GM21447 (cell line): Measurements from ENCODE around the gene COL4A6.
"Not testable (repeated sequence)": the region's sequence is repeated elsewhere in the genome, so short reads cannot be mapped to it uniquely, and the experiment has no call there.

Source experiments
- ATAC-seq: cut with Tn5 transposase; IDR thresholded peaks from one replicate; pipeline ENCODE4 v1.9.1; 2021; ENCODE audit not compliant: unreplicated experiment

The COL4A6 gene

DNA sequence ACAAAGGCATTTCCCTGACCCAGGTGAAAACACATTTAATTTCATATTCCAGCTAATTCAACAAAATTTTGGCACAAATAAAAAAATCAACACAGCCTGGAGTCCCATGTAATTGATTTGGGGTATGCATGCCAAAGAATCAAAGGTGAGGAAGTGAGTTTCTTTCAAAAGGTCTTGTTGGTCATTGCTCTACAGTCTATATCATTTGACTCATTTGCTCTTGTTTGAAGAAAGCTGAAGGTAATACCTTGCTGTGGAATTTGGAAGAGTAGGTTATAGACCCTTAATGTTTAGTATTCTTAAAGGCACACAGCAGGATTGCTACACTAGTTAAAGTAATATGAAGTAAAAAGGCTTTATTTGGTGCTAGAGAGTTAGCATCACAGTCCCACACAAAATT, 25.4 kb downstream of the COL4A6 start:
- ATAC-seq: no peak

DNA sequence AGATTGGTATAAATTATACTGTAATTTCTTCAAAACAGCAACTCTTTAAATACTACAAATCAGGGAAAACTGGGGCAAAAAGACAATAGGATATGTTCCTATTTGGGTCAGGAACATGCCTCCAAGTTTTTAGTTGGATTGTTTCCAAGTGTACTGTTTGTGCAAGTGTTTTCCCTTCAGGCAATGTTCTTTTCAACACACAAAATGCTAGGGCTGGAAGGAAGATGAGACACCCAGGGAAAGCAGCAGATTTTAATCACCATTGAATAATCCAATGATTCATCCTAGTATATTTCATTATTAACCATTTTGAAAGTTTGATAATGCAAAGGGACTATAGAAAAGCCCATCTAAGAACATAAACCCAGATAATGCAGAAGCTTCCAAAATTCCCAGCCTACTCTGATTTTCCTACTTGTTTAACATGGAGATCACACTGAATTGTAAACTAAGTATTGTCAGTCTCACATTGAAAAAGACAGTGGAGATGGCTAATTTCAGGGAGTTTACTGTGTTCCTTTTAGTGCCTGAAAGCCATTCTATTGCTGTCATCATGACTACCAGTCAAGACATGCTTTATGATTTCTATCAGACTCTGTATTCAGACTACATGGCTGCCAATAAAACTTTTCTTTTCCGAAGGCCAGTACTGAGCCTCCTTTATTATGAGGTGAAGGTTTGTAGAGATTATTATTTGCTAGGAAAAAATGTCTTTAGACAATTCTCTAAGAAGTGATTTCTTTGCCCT, 38.6 kb downstream of the COL4A6 start:
- no peak for ATAC-seq

DNA sequence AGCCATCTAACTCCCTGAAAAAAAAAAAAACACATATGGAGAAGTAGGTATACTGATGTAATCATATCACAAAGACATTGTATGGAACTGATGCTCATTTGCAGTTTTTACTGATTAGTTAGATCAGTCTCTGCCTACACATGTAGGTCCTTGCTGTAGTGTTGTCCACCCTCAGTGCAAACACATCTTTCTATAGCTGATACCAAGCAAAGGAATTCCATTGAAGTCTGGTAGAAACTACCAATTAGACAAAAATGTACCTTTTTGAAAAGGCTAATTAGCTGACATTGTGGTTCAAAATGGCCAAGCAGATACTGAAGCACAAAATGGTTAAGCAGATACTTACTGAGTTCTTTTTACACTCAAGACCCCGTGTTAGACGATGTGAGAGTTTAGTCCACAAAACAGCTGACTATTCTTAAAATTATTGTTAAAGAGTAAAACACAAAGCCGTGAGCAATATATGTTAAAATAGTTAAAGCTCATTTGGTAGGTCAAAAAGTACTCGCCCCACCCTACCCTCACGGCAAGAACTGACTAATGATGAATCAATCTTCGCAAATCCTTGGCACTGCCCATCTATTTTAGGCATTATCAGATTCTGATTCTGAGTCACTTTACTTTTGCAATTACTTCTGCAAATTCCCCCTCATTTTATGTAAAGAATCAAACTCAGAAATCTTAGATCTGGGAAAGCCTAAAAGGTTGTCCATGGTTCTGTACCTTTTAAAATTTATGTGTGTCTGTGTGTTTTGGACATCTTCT, 40.4 kb downstream of the COL4A6 start:
- no peak for ATAC-seq

- no peak for ATAC-seq
Measured at GRCh38 chrX:108396986-108397385, 41.2 kb downstream of the COL4A6 start.

DNA sequence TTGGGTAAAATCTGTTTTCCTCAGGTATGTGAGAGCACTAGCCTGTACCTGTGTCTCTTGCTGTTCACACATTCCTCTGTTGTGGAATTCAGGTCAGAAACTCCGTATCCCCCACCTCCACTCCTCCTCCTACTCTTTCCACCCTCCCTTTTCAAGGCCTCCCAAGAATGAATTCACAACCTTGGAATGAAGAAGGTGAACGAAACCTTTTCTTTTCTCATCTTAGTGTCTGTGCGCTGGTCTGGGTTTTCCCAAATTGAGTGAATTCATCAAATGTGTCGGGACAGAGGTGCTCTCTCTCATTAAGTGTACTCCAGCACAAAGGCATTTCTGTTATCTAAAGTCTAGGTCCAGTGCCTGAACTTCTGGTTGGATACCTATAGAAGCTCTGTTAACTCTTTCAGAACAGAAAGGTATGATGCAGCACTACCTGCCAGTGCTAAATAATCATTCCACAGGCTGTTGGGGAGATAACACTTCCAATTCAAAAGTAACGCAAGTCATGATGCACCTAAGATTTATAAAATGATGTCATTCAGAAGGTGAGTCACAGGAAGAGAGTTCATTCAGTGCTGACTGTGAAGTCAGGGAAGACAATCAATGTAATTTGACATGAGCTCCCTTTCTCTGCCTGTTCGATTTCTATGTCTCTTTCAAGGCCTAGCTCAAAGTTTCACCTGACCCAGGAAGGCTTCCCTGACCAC, 41.9 kb downstream of the COL4A6 start:
- no peak for ATAC-seq

DNA sequence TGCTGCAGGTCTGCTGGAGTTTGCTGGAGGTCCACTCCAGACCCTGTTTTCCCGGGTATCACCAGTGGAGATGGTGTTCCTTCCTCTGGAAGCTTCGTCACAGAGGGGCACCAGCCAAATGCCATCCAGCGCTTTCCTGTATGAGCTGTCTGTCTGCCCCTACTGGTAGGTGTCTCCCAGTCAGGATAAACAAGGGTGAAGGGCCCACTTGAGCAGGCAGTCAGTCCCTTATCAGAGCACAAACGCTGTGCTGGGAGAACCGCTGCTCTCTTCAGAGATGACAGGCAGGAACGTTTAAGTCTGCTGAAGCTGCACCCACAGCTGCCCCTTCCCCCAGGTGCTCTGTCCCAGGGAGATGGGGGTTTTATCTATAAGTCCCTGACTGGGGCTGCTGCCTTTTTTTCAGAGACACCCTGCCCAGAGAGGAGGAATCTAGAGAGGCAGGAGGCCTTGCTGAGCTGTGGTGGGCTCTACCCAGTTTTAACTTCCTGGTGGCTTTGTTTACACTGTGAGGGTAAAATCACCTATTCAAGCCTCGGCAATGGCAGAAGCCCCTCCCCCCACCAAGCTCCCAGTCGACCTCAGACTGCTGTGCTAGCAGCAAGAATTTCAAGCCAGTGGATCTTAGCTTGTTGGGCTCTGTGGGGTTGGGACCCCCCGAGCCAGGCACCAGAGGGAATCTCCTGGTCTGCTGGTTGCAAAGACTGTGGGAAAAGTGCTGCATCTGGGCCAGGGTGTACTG, 47.1 kb downstream of the COL4A6 start:
- not testable (repeated sequence) for ATAC-seq

- ATAC-seq: no peak
Measured at GRCh38 chrX:108384783-108385182, 53.4 kb downstream of the COL4A6 start.

- no peak for ATAC-seq
Measured at GRCh38 chrX:108380222-108380621, 58.0 kb downstream of the COL4A6 start.

GRCh38 chrX:108376821-108377220, 61.4 kb downstream of the COL4A6 start:
- not testable (repeated sequence) for ATAC-seq

DNA sequence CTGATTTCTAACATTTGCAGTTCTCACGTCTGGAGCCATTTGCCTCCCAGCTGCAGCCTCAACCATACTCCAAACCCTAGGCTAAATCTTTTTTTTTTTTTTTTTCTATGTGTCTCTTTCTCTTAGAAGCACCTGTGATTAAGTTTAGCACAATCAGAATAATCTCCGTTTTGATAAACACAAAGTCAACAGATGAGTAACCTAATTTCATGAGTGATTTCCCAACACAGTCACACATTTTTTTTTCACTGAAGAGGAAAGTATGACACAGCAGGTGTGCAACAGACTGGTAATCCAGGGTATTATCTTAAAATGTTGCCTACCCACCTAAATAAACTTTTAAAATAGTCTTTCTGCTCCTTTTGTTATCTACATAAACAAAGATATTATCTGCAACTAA, 62.6 kb downstream of the COL4A6 start:
- not testable (repeated sequence) for ATAC-seq

- ATAC-seq: no peak
Measured at GRCh38 chrX:108366644-108367406, 71.4 kb downstream of the COL4A6 start.

DNA sequence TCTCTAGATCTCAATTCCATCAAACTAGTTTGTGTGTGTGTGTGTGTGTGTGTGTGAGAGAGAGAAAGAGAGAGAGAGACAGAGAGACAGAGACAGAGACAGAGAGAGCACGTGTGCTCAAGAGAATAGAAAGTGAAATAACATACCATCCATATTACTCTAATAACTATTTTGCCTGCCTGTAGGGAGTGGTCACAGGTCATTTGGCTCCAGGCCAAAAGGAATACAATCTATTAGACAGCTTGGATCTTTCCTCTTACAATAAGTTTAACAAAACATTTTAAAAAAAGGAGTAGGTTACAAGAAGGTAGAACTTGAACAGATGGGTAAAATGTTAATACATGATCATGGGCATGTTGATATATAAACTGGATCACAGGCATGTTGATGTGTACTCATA, 76.2 kb downstream of the COL4A6 start:
- ATAC-seq: no peak

DNA sequence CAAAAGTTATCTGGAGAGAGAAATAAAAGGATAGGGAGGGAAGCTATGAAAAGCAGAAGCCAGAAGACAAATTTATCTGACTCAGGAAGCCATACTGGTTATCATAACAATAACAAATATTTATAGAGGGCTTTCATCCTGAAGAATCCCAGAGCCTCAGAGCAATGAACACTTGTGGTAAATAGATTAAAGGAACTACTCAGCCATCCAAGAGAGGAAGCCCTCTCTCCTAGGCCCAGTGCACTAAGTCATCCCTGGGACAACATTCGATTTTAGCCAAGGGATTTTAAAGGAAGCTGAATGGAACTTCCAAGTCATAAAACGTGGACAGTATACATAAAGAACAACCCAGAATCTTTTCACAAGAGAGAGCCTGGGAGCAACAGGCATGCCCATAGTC, 76.9 kb downstream of the COL4A6 start:
- no peak for ATAC-seq

GRCh38 chrX:108359806-108360602, 78.2 kb downstream of the COL4A6 start:
- ATAC-seq: no peak

GRCh38 chrX:108353452-108353851, 84.8 kb downstream of the COL4A6 start:
- ATAC-seq: no peak

- no peak for ATAC-seq
Measured at GRCh38 chrX:108349210-108349609, 89.0 kb downstream of the COL4A6 start.

GRCh38 chrX:108348525-108348924, 89.7 kb downstream of the COL4A6 start:
- no peak for ATAC-seq

DNA sequence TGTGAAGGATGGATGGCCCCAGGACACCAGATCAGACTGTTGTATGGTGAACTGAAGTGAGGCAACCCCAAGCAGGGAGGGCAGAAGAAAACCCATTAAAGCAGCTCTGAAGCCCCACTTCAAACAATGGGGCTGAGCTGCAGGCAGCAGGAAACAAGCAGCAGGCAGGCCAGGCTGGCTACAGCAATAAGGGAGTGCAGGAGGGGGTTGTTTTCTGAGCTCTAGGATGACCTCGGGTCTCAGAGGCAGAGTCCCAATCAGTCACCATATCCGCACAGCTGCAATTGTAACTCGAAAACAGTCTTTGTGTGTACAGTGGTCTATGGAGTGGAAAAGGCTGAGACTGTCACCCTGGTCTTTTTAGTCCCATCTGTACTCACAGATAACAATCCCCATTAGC, 90.4 kb downstream of the COL4A6 start:
- no peak for ATAC-seq

DNA sequence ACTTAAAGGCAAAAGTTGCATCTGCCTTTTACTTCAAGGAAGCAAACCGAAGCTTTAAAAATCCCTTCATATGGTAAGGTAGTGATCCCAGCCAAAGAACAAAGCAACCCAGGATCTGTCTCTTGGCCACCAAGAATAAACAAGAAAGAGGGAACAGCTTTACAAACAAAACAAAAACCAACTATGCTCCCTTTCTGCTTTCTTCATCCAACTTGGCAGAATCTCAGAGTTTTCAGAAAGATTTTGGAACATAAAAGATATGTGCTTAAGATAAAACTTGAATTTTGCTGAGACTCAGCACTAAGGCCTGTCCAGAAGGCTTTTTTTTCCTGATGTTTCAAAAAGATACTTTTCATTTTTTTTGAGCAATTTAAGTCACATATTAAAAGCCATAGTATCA, 94.0 kb downstream of the COL4A6 start:
- no peak for ATAC-seq

- ATAC-seq: no peak
Measured at GRCh38 chrX:108341947-108342346, 96.3 kb downstream of the COL4A6 start.
